GM10248 (cell line): ENCODE data around the gene NXPE4.
"Not testable (repeated sequence)": the region's sequence is repeated elsewhere in the genome, so short reads cannot be mapped to it uniquely, and the experiment has no call there.

Experiments used
- CTCF ChIA-PET: fragments of 300-600 bp; sonication (Branson Sonifier 250); formaldehyde crosslinking; extraction: SDS; loops from one replicate; lab custom pipeline; 2021; ENCODE audit warnings: antibody characterized with exemption; lab: Yijun Ruan, JAX
- POLR2A ChIA-PET: fragments of 350-650 bp; sonication (Branson Sonifier 250); formaldehyde crosslinking; extraction: SDS; loops from one replicate; lab custom pipeline; 2020; ENCODE audit warnings: antibody characterized with exemption; lab: Yijun Ruan, JAX
- DNase-seq: peaks from one replicate; pipeline ENCODE4 v3.0.0; 2012; ENCODE audit errors: extremely low spot score
- CTCF ChIP-seq: IDR thresholded peaks from 2 replicates; pipeline ENCODE4 v1.5.1; 2012; ENCODE audit warnings: mild to moderate bottlenecking, low read depth; ENCODE audit errors: extremely low read depth, missing control alignments, control extremely low read depth

The NXPE4 gene

GRCh38 chr11:114615448-114616361, 20.1 kb upstream of the NXPE4 start:
- DNase-seq, result no peak
- ChIA-PET CTCF (no interaction called here), POLR2A (no interaction called here)
- no peak for TF ChIP-seq CTCF

GRCh38 chr11:114614127-114614720, 18.6 kb upstream of the NXPE4 start:
- ChIA-PET CTCF (no interaction called here), POLR2A (no interaction called here)
- no peak for DNase-seq
- TF ChIP-seq CTCF, result no peak

GRCh38 chr11:114613094-114613493, 17.5 kb upstream of the NXPE4 start:
- DNase-seq, CTCF ChIA-PET, POLR2A ChIA-PET: not testable (repeated sequence)

GRCh38 chr11:114612686-114613085, 17.1 kb upstream of the NXPE4 start:
- no peak for DNase-seq
- CTCF ChIA-PET, result no interaction called here
- TF ChIP-seq CTCF, result no peak
- POLR2A ChIA-PET, result no interaction called here

DNA sequence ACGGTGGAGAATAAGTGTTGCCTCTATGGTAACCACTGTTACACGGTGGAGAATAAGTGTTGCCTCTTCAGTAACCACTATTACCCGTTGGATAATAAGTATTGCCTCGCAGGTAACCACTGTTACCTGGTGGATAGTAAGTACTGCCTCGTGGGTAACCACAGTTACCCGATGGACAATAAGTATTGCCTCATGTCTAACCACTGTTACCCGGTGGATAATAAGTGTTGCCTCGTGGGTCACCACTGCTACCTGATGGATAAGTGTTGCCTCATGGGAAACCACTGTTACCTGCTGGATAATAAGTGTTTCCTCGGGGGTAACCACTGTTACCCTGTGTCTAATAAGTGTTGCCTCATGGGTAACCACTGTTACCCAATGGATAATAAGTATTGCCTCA, 16.6 kb upstream of the NXPE4 start:
- not testable (repeated sequence) for DNase-seq

GRCh38 chr11:114610984-114611944, 15.7 kb upstream of the NXPE4 start:
- ChIA-PET POLR2A (no interaction called here), CTCF (no interaction called here)
- TF ChIP-seq CTCF, result no peak
- no peak for DNase-seq

More for the DNA sequence above, 16.6 kb upstream of the NXPE4 start:
- POLR2A ChIA-PET, CTCF ChIA-PET: not testable (repeated sequence)

GRCh38 chr11:114610550-114610949, 15.0 kb upstream of the NXPE4 start:
- POLR2A ChIA-PET, result no interaction called here
- TF ChIP-seq CTCF, result no peak
- CTCF ChIA-PET, result no interaction called here
- DNase-seq, result no peak
